Neural crest cell (in vitro differentiated cells): ENCODE data around the gene ACAD8. TPM values are rescaled to one million over a fixed set of nuclear protein-coding genes. Genes with fewer than 3 reads are reported as not detected.
"Not testable (repeated sequence)": the region's sequence is repeated elsewhere in the genome, so short reads cannot be mapped to it uniquely, and the experiment has no call there.

Experiments used
- DNase-seq: peaks from one replicate; pipeline ENCODE4 v3.0.0; 2021; ENCODE audit warnings: low read depth, mixed read lengths, low spot score
- H3K27ac Mint-ChIP-seq: one replicate; pipeline ENCODE4 v1.8.0; 2021; ENCODE audit warnings: mild to moderate bottlenecking, mixed read lengths; ENCODE audit not compliant: unreplicated experiment
- H3K27me3 Mint-ChIP-seq: 2 replicates; pipeline ENCODE4 v1.8.0; 2021; ENCODE audit warnings: low read depth, mild to moderate bottlenecking, mixed read lengths
- H3K36me3 Mint-ChIP-seq: 2 replicates; pipeline ENCODE4 v1.8.0; 2021; ENCODE audit warnings: low read depth, mild to moderate bottlenecking, mixed read lengths
- H3K4me1 Mint-ChIP-seq: 2 replicates; pipeline ENCODE4 v1.8.0; 2021; ENCODE audit warnings: mixed read lengths
- H3K4me3 Mint-ChIP-seq: one replicate; pipeline ENCODE4 v1.8.0; 2021; ENCODE audit warnings: mild to moderate bottlenecking, mixed read lengths
- H3K9me3 Mint-ChIP-seq: 2 replicates; pipeline ENCODE4 v1.8.0; 2021; ENCODE audit warnings: mixed read lengths
- CTCF ChIP-seq: fragments of 200-600 bp; sonication (generic); conservative IDR thresholded peaks from 2 replicates; pipeline ENCODE4 v1.5.0; 2021; ENCODE audit warnings: antibody characterized with exemption, mild to moderate bottlenecking
- total RNA-seq: library from RNA; stranded (reverse); gene quantifications from 2 replicates; pipeline ENCODE4 v1.2.1, GENCODE V29; 2021

ACAD8 gene
- total RNA-seq, 1 donor from 2014 or later = 28.5 TPM

- H3K4me3 Mint-ChIP-seq = no peak overlapping the region
- peaks cover under 1% of the 10 kb centered on the region for H3K4me1 Mint-ChIP-seq
- H3K9me3 Mint-ChIP-seq = no peaks in the 10 kb centered on the region
- H3K36me3 Mint-ChIP-seq = no peaks in the 10 kb centered on the region
- TF ChIP-seq CTCF = no peak
- H3K27me3 Mint-ChIP-seq = peaks cover 33% of the 10 kb centered on the region
- H3K27ac Mint-ChIP-seq = no peak overlapping the region
- no peak for DNase-seq
These were observed 29.0 kb downstream of the ACAD8 start for GRCh38 chr11:134282121-134283045.

DNA sequence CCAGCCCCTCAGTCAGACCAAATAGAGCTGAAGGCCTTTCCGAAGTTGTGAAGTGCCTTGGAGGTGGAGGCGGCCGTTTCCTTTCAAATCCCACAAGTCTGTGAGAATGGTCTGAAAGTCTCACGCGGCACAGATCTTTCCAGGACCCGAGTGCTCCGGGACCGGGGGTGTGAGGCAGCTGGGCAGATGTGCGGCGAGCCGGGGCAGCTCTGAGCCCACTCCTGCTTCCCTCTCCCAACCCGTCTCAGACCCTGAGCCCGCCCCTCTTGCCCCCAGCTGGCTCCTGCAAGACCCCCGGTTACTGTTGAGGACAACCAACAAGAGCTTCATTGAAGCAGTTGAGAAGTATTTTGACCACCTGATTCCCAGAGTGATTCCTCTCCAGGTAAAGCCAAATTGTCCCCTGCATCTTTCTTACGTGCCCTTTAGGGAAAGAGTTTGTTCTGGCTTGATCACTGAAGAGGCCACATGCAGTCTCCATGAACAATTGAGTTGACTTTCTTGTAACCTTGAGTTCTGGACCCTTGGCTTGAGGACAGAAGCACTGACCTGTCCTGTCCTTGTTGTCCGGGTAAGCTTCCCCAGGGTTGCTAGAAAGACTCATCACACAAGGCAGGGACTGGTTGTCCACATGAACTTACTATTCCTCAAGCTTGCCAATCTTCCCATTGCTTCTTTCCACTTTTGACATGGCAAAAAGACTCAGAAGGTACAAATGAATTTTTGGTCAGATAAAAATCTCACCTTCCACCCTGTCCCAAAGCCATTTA, 30.3 kb downstream of the ACAD8 start:
- H3K4me3 Mint-ChIP-seq = no peak overlapping the region
- H3K9me3 Mint-ChIP-seq = no peaks in the 10 kb centered on the region
- TF ChIP-seq CTCF = no peak
- no peak overlapping the region for H3K27ac Mint-ChIP-seq
- H3K27me3 Mint-ChIP-seq = peaks cover 24% of the 10 kb centered on the region
- no peaks in the 10 kb centered on the region for H3K36me3 Mint-ChIP-seq
- DNase-seq = no peak
- peaks cover 5% of the 10 kb centered on the region for H3K4me1 Mint-ChIP-seq

- H3K27ac Mint-ChIP-seq, H3K36me3 Mint-ChIP-seq, H3K4me3 Mint-ChIP-seq, DNase-seq, H3K9me3 Mint-ChIP-seq, H3K4me1 Mint-ChIP-seq: not testable (repeated sequence)
- H3K27me3 Mint-ChIP-seq = peaks cover 17% of the 10 kb centered on the region
These were observed 31.0 kb downstream of the ACAD8 start for GRCh38 chr11:134284349-134284748.

- Mint-ChIP-seq H3K4me1 (peaks cover 14% of the 10 kb centered on the region), H3K9me3 (no peaks in the 10 kb centered on the region), H3K4me3 (no peak overlapping the region), H3K27me3 (peaks cover 11% of the 10 kb centered on the region), H3K27ac (no peak overlapping the region), H3K36me3 (no peaks in the 10 kb centered on the region)
- TF ChIP-seq CTCF = no peak
- DNase-seq = no peak
These were observed 34.2 kb downstream of the ACAD8 start for GRCh38 chr11:134287561-134287960.

GRCh38 chr11:134288486-134288885, 35.1 kb downstream of the ACAD8 start:
- Mint-ChIP-seq H3K9me3 (no peaks in the 10 kb centered on the region), H3K4me3 (no peak overlapping the region), H3K27ac (no peak overlapping the region), H3K36me3 (no peaks in the 10 kb centered on the region), H3K4me1 (peaks cover 14% of the 10 kb centered on the region), H3K27me3 (peaks cover 11% of the 10 kb centered on the region)
- TF ChIP-seq CTCF = no peak
- no peak for DNase-seq
